ENCODE data around the gene DGLUCY. TPM values are rescaled to one million over a fixed set of nuclear protein-coding genes. Genes with fewer than 3 reads are reported as not detected.
"Not testable (repeated sequence)": the region's sequence is repeated elsewhere in the genome, so short reads cannot be mapped to it uniquely, and the experiment has no call there.

The DGLUCY gene
- total RNA-seq, 1 experiment from 2014 or later: 26.7 TPM

DNA sequence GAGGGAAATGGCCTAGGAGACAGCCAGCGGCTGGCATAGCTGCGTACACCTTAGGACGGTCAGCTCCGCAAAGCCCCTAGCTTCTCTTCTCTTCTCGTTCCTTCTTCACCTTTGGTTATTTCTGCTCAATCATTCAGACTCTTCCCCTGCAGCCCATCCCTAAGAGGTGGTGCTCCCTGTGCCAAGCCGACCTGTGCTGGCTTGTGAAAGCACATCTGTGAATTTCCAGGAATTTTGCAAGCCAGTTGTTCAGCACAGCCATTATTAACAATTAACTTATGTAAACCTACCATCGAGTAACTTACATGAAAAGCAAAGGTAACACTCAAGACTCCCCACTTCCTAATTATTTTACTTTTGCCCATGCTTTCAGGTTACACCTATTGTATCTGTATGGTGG is 151.5 kb downstream of the DGLUCY start:
- H3K4me1 ChIP-seq (ENCODE audit: insufficient read depth, low read length, poor library complexity, severe bottlenecking): no peaks in the 10 kb centered on the region
- DNase-seq (ENCODE audit: low spot score): no peak
- ChIA-PET POLR2A (ENCODE audit: low non-redundant PET) (no interaction called here), CTCF (interaction anchor here (1.0 kb wide), 1 partner anchor 10 kb away, joined by 4 read pairs; no protein-coding TSS in a partner anchor)
- BruUV-seq (replicated peaks): no TSS peak
- no peaks in the 10 kb centered on the region for H3K9me3 ChIP-seq (ENCODE audit: low read depth, low read length, poor library complexity, severe bottlenecking)
- no peak overlapping the region for H3K27ac ChIP-seq (ENCODE audit: low read depth, low read length, poor library complexity, severe bottlenecking)
- intact Hi-C loops (cut with micrococcal nuclease; ENCODE audit: unreplicated experiment): no loop called here
- TF ChIP-seq EZH2 (IDR thresholded peaks at IDR 0.05; ENCODE audit: borderline replicate concordance, low read depth, low read length, poor library complexity, severe bottlenecking): no peak
- TF ChIP-seq, protein P1, sequence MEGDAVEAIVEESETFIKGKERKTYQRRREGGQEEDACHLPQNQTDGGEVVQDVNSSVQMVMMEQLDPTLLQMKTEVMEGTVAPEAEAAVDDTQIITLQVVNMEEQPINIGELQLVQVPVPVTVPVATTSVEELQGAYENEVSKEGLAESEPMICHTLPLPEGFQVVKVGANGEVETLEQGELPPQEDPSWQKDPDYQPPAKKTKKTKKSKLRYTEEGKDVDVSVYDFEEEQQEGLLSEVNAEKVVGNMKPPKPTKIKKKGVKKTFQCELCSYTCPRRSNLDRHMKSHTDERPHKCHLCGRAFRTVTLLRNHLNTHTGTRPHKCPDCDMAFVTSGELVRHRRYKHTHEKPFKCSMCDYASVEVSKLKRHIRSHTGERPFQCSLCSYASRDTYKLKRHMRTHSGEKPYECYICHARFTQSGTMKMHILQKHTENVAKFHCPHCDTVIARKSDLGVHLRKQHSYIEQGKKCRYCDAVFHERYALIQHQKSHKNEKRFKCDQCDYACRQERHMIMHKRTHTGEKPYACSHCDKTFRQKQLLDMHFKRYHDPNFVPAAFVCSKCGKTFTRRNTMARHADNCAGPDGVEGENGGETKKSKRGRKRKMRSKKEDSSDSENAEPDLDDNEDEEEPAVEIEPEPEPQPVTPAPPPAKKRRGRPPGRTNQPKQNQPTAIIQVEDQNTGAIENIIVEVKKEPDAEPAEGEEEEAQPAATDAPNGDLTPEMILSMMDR (conservative IDR thresholded peaks at IDR 0.05; ENCODE audit: low read depth, low read length): no peak
- no peaks in the 10 kb centered on the region for H3K27me3 ChIP-seq (replicated peaks; ENCODE audit: insufficient read depth, low read depth, low read length, poor library complexity)
- H3K36me3 ChIP-seq (ENCODE audit: insufficient read depth, low read length, poor library complexity, severe bottlenecking): no peaks in the 10 kb centered on the region
- H3K4me3 ChIP-seq (ENCODE audit: low read depth, low read length, poor library complexity, severe bottlenecking): no peak overlapping the region

GRCh38 chr14:91266276-91266675 is 152.4 kb downstream of the DGLUCY start:
- BruUV-seq (replicated peaks); H3K27ac ChIP-seq (ENCODE audit: low read depth, low read length, poor library complexity, severe bottlenecking); H3K36me3 ChIP-seq (ENCODE audit: insufficient read depth, low read length, poor library complexity, severe bottlenecking); H3K27me3 ChIP-seq (replicated peaks; ENCODE audit: insufficient read depth, low read depth, low read length, poor library complexity); H3K4me3 ChIP-seq (ENCODE audit: low read depth, low read length, poor library complexity, severe bottlenecking); DNase-seq (ENCODE audit: low spot score); CTCF ChIA-PET; H3K4me1 ChIP-seq (ENCODE audit: insufficient read depth, low read length, poor library complexity, severe bottlenecking); POLR2A ChIA-PET (ENCODE audit: low non-redundant PET); intact Hi-C loops (cut with micrococcal nuclease; ENCODE audit: unreplicated experiment); H3K9me3 ChIP-seq (ENCODE audit: low read depth, low read length, poor library complexity, severe bottlenecking): not testable (repeated sequence)

DNA sequence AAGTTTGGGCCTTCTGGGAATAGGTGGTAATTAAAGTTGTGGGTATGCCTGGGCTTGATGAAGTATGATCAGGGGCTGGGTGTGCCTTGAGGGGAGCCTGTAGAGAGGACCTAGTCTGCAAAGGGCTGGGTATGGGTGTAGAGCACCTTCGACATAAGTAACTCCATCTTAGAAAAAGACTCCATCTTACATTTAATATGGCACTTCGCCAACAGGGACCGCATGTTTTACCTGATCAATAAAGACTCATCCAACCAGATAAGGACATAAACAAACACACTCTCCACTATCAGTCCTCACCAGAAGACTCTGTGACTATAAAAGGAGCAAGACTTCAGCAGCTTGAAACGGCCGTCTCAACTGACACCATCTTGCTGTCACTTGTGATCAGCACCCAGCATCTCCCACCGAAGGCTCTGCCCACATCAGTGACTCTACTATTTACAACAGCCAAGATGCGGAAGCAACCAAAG is 154.1 kb downstream of the DGLUCY start:
- TF ChIP-seq, protein P1 (conservative IDR thresholded peaks at IDR 0.05; ENCODE audit: low read depth, low read length): no peak
- TF ChIP-seq EZH2 (IDR thresholded peaks at IDR 0.05; ENCODE audit: borderline replicate concordance, low read depth, low read length, poor library complexity, severe bottlenecking): no peak
- intact Hi-C loops (cut with micrococcal nuclease; ENCODE audit: unreplicated experiment): no loop called here
- no peaks in the 10 kb centered on the region for H3K9me3 ChIP-seq (ENCODE audit: low read depth, low read length, poor library complexity, severe bottlenecking)
- no TSS peak for BruUV-seq (replicated peaks)
- H3K36me3 ChIP-seq (ENCODE audit: insufficient read depth, low read length, poor library complexity, severe bottlenecking): peaks cover 7% of the 10 kb centered on the region
- H3K4me3 ChIP-seq (ENCODE audit: low read depth, low read length, poor library complexity, severe bottlenecking): no peak overlapping the region
- ChIA-PET POLR2A (ENCODE audit: low non-redundant PET) (no interaction called here), CTCF (no interaction called here)
- no peaks in the 10 kb centered on the region for H3K4me1 ChIP-seq (ENCODE audit: insufficient read depth, low read length, poor library complexity, severe bottlenecking)
- no peak for DNase-seq (ENCODE audit: low spot score)
- no peaks in the 10 kb centered on the region for H3K27me3 ChIP-seq (replicated peaks; ENCODE audit: insufficient read depth, low read depth, low read length, poor library complexity)
- H3K27ac ChIP-seq (ENCODE audit: low read depth, low read length, poor library complexity, severe bottlenecking): no peak overlapping the region
